NCI-H187 (cell line): ENCODE data around the gene RBL2.

Source experiments
- DNase-seq, 2 experiments: peaks; one replicate each; lab custom pipeline; 2025; lab: John Stamatoyannopoulos, UW

The RBL2 gene

GRCh38 chr16:53456625-53457024 lies 22.4 kb downstream of the RBL2 start:
- DNase-seq, result no peak

GRCh38 chr16:53457670-53458069 lies 23.4 kb downstream of the RBL2 start:
- DNase-seq, result no peak

DNA sequence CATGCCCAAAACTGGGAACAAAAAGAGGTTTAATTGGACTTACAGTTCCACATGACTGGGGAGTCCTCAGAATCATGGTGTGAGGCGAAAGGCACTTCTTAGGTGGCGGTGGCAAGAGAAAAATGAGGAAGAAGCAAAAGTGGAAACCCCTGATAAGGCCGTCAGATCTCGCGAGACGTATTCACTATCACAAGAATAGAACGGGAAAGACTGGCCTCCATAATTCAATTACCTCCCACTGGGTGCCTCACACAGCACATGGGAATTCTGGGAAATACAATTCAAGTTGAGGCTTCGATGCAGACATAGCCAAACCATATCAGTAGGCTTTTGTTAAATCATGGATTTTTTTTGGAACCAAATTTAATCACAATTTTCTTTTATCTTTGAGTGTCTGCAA lies 24.4 kb downstream of the RBL2 start:
- DNase-seq, result no peak

GRCh38 chr16:53465606-53466280 lies 31.5 kb downstream of the RBL2 start:
- no peak for DNase-seq

DNA sequence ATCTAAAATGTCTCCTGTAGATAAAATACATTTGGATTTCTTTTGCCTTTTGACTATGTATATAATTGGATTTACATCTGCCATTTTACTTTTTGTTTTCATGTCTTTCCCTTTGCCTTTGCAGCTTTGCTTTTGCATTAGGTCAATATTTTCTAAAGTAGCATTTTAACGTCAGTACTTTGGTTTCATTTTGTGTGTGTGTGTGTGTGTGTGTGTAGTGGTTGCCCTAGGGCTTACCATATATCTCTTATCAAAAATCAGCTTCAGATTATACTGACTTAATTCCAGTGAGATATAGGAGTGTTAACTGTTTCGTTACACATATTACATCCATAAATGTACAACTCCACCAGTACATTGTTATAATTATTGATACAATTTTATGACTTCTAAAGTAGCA lies 42.6 kb downstream of the RBL2 start:
- DNase-seq, result no peak

DNA sequence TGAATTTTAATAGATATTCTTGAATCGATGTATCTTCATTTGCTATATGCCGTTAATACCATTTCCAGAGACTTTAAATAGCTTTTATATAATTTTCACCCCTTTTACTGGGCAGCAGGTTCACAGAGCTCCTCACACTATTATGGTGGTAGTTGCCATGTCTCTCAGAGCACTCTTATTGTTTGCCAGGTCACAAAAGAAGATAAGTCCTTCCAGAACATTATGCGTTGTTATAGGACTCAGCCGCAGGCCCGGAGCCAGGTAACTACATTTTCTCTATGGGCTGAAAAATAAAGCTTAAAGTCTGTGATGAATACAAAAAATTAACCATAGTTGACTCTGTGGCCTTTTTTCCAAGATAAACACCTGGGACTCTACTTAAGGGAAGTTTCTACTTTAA lies 44.7 kb downstream of the RBL2 start:
- DNase-seq, result no peak

DNA sequence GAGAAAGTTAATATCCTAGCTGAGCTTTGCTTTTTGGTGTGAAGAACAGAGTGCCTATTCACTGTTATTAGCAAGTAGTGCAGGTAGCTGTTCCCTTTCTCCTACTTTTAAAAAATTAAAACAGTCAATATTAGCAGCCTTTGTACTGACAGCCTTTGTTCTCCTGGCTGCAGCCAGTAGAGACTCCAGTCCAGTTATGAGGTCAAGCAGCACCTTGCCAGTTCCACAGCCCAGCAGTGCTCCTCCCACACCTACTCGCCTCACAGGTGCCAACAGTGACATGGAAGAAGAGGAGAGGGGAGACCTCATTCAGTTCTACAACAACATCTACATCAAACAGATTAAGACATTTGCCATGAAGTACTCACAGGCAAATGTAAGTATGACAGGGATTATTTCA lies 46.1 kb downstream of the RBL2 start:
- DNase-seq, result no peak

- no peak for DNase-seq
Measured at GRCh38 chr16:53482123-53482522, 47.9 kb downstream of the RBL2 start.

DNA sequence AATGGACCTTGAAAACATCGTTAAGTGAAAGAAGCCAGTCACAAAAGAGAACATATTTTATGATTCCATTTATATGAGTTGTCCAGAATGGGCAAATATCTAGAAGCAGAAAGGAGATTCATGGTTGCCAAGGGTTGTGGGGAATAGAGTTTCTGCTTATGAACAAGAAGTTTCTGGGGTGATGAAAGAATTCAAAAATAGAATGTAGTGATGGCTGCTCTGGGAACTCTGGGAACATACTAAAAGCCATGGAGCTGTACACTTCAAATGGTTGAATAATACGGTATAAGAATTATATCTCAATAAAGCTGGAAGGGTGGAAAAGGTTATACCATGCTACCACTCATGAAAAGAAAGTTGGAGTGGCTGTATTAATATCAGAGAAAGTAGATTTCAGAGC lies 50.3 kb downstream of the RBL2 start:
- no peak for DNase-seq

- DNase-seq, result no peak
Measured at GRCh38 chr16:53486230-53486629, 52.0 kb downstream of the RBL2 start.

DNA sequence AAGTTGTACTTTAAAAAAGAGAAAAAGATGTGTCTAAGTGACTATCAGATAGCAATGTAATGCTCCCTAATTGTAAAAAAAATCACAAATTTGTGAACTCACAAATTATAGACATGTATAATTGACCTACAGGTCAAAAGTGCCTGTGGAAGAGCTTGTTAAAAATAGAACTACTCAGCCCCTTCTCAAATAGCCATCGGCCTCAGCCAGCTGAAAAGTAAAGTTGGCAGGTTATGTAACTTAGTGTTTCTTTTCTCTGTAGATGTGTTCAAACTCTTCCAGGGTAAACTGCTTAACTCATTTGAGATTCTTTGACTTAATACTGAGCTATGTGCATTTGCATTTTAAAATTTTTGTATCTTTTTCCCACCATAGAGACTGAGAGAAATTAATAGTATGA lies 55.5 kb downstream of the RBL2 start:
- no peak for DNase-seq

DNA sequence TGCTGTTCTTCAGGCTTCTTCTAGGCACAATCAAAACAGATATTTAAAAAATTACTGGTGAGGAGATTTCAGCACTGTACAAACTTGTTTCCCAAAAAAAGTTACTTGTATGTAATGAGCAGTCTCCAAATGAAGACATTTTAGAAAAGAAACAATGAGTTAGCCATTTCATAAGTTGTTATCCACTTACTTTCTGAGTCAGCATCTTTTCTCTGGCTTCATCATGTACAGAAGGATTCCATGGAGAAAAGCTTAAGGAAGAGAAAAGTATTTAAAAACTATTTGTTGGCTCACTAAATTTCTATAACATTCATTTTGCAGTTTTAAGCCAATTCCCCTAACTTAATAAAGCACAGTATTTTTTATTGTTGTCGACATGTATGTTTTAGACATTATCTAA lies 58.2 kb downstream of the RBL2 start:
- DNase-seq, result no peak

GRCh38 chr16:53494636-53495035 lies 60.4 kb downstream of the RBL2 start:
- DNase-seq, result no peak

DNA sequence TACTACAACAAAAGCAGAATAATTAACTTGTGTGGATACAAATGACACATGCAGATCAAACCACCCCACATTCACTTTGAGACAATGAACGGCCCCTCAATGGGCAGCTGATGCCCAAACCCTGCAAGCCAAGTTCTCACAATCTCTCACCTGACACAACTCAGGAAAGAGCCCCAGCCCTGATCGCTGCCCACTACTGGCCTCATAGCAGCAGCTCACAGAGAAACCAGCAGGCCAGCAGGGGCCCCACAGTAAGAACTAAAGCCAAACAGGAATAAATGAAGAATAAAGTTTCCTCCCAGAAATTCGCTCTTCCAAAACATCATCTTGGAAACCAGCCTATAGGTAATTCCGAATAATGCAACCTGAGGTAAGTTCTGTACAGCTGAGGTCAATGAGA lies 61.1 kb downstream of the RBL2 start:
- DNase-seq, result no peak

DNA sequence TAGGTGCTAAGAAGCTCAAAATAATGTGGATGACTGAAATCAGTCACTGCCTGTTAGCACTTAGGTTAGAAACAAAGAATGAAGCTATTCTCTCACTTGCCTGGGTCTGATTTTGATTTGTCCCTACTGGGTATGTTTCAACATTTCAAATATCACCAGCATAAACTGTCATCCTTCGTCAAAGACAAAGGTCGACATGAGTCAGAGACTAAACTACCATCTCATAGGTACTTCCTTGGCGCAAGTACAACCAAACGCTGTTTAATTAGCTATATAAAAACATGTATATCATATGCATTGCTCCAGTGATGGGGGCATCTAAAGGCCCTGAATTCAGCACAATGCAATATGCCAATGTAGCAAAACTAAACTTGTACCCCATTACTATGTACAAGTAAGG lies 64.7 kb downstream of the RBL2 start:
- no peak for DNase-seq

GRCh38 chr16:53501216-53501859 lies 67.1 kb downstream of the RBL2 start:
- no peak for DNase-seq

DNA sequence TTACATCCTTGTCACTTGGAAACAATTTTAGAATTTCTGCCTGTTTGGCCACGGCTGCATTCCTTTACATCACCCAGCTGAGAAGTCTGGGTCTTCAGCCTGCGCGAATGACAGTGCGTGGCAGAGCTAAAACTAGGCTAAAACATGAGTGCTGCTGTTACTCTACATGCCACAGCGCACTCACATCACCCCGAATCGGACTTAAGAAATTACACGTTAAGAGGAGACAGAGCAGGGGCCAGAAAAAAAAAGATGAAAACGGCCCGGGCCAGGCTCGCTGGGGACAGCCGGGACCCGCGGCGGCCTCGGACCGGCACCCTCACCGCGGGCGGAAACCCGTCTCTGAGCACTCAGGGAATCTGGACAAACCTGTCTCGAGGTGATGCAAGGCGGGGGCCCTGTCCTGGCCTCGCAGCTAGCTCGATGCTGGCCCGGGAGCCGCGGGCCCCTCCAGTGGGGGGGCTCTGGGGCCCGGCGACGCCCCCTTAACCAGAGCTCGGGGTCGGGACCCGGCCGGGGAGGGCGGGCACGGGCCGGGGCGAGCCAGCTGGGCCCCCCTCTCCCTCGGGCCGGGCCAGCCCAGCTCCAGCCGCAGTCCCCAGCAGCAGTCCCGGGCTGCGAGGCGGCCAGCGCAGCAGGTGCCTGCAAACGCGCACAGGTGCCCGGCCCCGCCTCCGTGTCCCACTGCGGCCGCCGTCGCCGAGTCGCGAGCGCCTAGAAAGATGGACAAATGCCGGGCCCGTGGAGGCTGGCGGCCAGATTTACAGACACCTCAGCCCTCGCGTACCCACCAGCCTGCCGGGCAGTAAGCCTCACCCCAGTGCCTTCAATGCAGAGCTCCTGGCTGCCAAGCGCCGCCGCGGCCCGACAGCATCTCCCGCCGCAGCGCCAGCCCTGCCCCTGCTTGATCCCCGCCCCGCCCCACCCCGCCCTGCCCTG lies 68.3 kb downstream of the RBL2 start, which contains the start of gene AKTIP:
AKTIP (minus strand) TSS at position 879 of the 939 bp plus-strand sequence. CDS start 2,950 bp downstream, outside the sequence.
- DNase-seq, result peak in 1 of 2 experiments; percentile 19

DNA sequence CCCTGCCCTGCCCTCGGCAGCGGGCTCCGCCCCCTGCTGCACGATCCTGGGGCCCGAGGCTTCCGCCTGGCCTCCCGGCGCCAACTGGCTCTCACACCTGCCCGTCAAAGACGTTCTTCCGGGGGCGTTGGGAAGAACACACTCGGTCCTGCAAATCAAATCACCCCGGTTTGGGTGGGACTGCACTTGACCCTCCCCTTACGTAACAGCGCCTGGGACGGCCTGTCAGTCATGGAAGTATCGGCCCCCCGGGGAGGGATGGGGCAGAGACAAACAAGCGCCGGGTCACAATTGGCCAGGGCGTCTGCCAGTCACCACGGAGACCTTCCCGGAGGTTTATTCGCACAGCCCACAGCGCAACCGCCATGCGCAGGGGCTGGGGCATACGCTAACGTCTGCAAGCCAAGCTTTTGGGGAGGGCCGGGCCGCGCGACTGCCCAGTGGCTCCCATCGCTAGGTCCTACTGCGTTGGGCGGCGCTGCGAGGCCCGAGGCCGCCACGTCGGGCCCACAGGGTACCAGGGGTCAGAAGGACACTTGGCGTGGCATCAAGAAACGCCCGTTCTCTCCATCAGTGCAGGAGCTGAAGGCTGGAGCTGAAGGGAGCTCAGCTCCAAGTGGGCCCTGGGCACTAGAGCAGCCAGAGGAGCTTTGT lies 69.1 kb downstream of the RBL2 start:
- peak; percentile 95 to 96 for DNase-seq

GRCh38 chr16:53503991-53504663 lies 69.9 kb downstream of the RBL2 start:
- no peak for DNase-seq

GRCh38 chr16:53504665-53505064 lies 70.4 kb downstream of the RBL2 start:
- no peak for DNase-seq

- no peak for DNase-seq
Measured at GRCh38 chr16:53506254-53506653, 72.0 kb downstream of the RBL2 start.
